Heart left ventricle (tissue), 16 donors: ENCODE results near the gene OPN3. TPM values are rescaled to one million over a fixed set of nuclear protein-coding genes. Genes with fewer than 3 reads are reported as not detected.

Source experiments
- ATAC-seq, 4 donors: fragments of 200-7000 bp; cut with Tn5 transposase; one replicate each; pipeline ENCODE4 v1.9.1; 2020 to 2022; ENCODE audit warnings: moderate library complexity in 4 of 4, mild to moderate bottlenecking in 3 of 4, moderate number of reproducible peaks in 1 of 4
- DNase-seq, 5 donors: peaks; one replicate each; pipeline ENCODE4 v3.0.0-alpha.2; 2020
- H3K27ac ChIP-seq, 12 donors: fragments of 200-600 bp; sonication (generic) in 4 of 12; one replicate each; pipeline versions ENCODE4 v1.5.0 to v1.8.0; 2016 to 2022; ENCODE audit warnings: mild to moderate bottlenecking in 2 of 12
- H3K27me3 ChIP-seq, 9 donors: fragments of 200-600 bp; sonication (generic) in 2 of 9; one replicate each; pipeline versions ENCODE4 v1.5.1 to v1.8.0; 2016 to 2022; ENCODE audit warnings: mild to moderate bottlenecking in 3 of 9
- H3K36me3 ChIP-seq, 9 donors: fragments of 200-600 bp; sonication (generic) in 2 of 9; one replicate each; pipeline versions ENCODE4 v1.5.0 to v1.8.0; 2018 to 2022; ENCODE audit warnings: mild to moderate bottlenecking in 2 of 9
- H3K4me1 ChIP-seq, 12 donors: fragments of 200-600 bp; sonication (generic) in 4 of 12; one replicate each; pipeline versions ENCODE4 v1.5.0 to v1.8.0; 2016 to 2022; ENCODE audit warnings: mild to moderate bottlenecking in 3 of 12
- H3K4me3 ChIP-seq, 12 donors: fragments of 200-600 bp; sonication (generic) in 4 of 12; one replicate each; pipeline versions ENCODE4 v1.5.0 to v1.8.0; 2017 to 2022; ENCODE audit warnings: mild to moderate bottlenecking in 9 of 12, moderate library complexity in 4 of 12
- H3K9me3 ChIP-seq, 12 donors: fragments of 200-600 bp; sonication (generic) in 4 of 12; one replicate each; pipeline versions ENCODE4 v1.5.0 to v1.8.0; 2016 to 2022; ENCODE audit warnings: mild to moderate bottlenecking in 1 of 12
- POLR2A ChIP-seq, 2 donors: fragments of 450-650 bp; IDR thresholded peaks; one replicate each; pipeline ENCODE4 v1.6.1; 2017; ENCODE audit warnings: antibody characterized with exemption in 2 of 2, mild to moderate bottlenecking in 2 of 2, moderate library complexity in 2 of 2
- WGBS, 4 donors: extraction: QIAGEN DNeasy Blood & Tissue Kit in 2 of 4; methylation state at CpG; one replicate each; pipeline versions ENCODE4 v1.1.5 to v1.1.7; 2013 to 2018; 5-methylcytosine and 5-hydroxymethylcytosine counted together
- intact Hi-C, 10 donors: fragments of 100-400 bp; cut with DNase I; formaldehyde crosslinking; loops; one replicate each; pipeline versions ENCODE4 v1.11.1 to v1.14.2; 2022
- polyA plus RNA-seq, 2 donors: library from polyadenylated mRNA; stranded (reverse); fragments of 200-250 nt; gene quantifications; one replicate each; pipeline ENCODE4 v1.2.3, GENCODE V29; 2013
- total RNA-seq, 9 donors: library from RNA; depleted of rRNA in 2 of 9; stranded (reverse); fragments of >200 nt in 2 of 9; fragmentation: NEBNext Ultra II Directional in 3 of 9; extraction: Animal tissue kit (Norgen Biotek cat#: 25700) in 3 of 9; gene quantifications; one replicate each; pipeline versions ENCODE4 v1.1.0 to v1.2.4, GENCODE V29; 2016 to 2023
- TF ChIP-seq, protein P1 (sequence below), 12 donors: fragments of 200-600 bp; sonication (generic) in 4 of 12; IDR thresholded peaks; one replicate each; pipeline versions ENCODE4 v1.5.0 to v1.8.0; 2018 to 2022; ENCODE audit warnings: antibody characterized with exemption in 12 of 12, mild to moderate bottlenecking in 5 of 12
- donor health status: ischemic (EF 13 %, LVEDD 7.1; RV severe dilation, severe dysfunction).
- donor health status: healthy with polysubstance abuse.
- donor health status: DM: no; HTN: yes; CAD: no.
- donor health status: DM: no; HTN: no; CAD: no.
- donor health status: ischemic (EF 25% LVEDD 6.9; RV normal size, moderate dysfunction).
- donor health status: ischemic (EF 25% LVEDD 5.7; RV mildly dilated, moderate dysfunction).
- donor health status: healthy.
- donor health status: DM: yes; HTN: yes; CAD: no.
- donor health status: ischemic (EF 35%, LVEDD 5.7; RV mildly dilated, moderate dysfunction).
- donor health status: nonischemic (EF 11% LVEDD 7.7; RV severe dilation, severe dysfunction).
- donor health status: DM: yes; HTN: yes; CAD: no.
- donor health status: PGD.
- donor health status: ischemic (EF 29% LVEDD 5.4; RV normal size, mild dysfunction).
- donor health status: nonischemic (EF 23%, LVEDD 6.1; RV moderate dilation, normal function).

The OPN3 gene
- total and polyA plus RNA-seq, 11 donors, result 3.5 to 13.6 (median 6.2) TPM

DNA sequence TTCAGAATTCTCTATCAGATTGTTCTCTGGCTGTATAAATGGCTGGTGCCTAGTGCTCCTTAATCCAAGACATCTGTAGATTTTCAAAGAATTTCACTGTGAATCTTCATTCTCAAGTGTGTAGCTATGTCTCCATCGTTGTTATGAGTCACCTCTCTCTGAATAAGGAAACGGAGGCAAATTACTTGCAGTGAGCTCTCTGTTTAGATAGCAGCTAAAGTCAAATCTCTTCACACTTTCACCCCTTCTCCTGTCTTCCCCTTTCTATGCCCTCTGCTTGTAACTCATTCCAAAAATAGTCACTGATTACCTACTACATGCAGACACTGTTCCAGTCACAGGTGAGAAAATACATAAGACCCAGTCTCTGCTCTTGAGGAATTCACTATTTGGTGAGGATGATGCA, 39.7 kb downstream of the OPN3 start:
- Histone ChIP-seq H3K4me3 (no peak overlapping the region), H3K4me1 (peaks cover 0 to 24% (median 0%) of the 10 kb centered on the region in 12 donors), H3K36me3 (no peaks in the 10 kb centered on the region), H3K9me3 (no peaks in the 10 kb centered on the region), H3K27ac (no peak overlapping the region), H3K27me3 (no peaks in the 10 kb centered on the region)
- no peak for TF ChIP-seq POLR2A (IDR thresholded peaks at IDR 0.05)
- TF ChIP-seq, protein P1, sequence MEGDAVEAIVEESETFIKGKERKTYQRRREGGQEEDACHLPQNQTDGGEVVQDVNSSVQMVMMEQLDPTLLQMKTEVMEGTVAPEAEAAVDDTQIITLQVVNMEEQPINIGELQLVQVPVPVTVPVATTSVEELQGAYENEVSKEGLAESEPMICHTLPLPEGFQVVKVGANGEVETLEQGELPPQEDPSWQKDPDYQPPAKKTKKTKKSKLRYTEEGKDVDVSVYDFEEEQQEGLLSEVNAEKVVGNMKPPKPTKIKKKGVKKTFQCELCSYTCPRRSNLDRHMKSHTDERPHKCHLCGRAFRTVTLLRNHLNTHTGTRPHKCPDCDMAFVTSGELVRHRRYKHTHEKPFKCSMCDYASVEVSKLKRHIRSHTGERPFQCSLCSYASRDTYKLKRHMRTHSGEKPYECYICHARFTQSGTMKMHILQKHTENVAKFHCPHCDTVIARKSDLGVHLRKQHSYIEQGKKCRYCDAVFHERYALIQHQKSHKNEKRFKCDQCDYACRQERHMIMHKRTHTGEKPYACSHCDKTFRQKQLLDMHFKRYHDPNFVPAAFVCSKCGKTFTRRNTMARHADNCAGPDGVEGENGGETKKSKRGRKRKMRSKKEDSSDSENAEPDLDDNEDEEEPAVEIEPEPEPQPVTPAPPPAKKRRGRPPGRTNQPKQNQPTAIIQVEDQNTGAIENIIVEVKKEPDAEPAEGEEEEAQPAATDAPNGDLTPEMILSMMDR (IDR thresholded peaks at IDR 0.05), result no peak
- ATAC-seq (no peak), DNase-seq (no peak)
- intact Hi-C loops, result loop anchor here in 1 of 10 donors (10.0 kb wide), 1 partner anchor 394 kb away; the partner anchor contains the start of gene MAP1LC3C
- 31 to 45% (median 39%) methylated on average over 2 of the region's 2 CpGs for WGBS, 4 donors

DNA sequence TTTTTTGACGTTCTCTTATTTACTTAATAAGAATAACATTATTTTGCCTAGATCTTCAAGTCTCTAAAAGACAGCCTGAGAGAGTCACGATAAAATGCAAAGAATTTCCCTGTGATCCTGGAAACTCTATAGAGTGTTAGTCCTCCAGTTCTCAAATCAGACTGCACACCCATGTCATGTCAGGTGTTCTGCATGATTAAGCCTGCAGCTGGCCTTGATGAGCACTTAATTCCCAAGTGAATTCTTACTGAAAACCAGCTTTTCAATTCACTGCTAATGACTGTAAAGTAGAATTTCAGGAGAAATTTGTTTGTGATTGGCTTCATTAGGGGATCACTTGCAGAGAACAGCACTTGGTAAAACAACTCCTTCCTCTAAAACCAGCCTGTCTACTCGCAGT, 41.9 kb downstream of the OPN3 start:
- 88 to 95% (median 90%) methylated on average over 3 of the region's 3 CpGs for WGBS, 4 donors
- no peak overlapping the region for H3K4me3 ChIP-seq
- intact Hi-C loops, result no loop called here
- H3K36me3 ChIP-seq, result peaks cover 0 to 4% (median 0%) of the 10 kb centered on the region in 9 donors
- no peak for TF ChIP-seq POLR2A (IDR thresholded peaks at IDR 0.05)
- peaks cover 0 to 3% (median 0%) of the 10 kb centered on the region in 12 donors for H3K4me1 ChIP-seq
- ATAC-seq (no peak), DNase-seq (no peak)
- no peaks in the 10 kb centered on the region for H3K9me3 ChIP-seq
- no peaks in the 10 kb centered on the region for H3K27me3 ChIP-seq
- H3K27ac ChIP-seq, result no peak overlapping the region

DNA sequence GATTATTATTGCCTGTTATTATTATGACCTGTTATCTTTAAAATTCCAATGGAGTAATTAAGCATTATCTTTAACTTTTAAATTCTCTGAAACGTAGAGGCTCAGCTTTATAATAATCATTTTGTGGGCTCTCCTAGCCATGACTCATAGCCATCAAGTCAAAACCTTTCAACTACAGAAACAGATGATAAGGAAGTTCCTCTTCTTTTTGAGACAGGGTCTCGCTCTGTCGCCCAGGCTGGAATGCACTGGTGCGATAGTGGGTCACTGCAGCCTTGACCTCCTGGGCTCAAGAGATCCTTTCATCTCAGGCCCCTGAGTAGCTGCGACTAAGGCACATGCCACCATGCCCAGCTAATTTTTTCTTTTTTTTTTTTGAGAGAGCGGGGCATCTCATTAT, 43.5 kb downstream of the OPN3 start:
- no peak overlapping the region for H3K27ac ChIP-seq
- H3K9me3 ChIP-seq, result no peaks in the 10 kb centered on the region
- TF ChIP-seq, protein P1 (IDR thresholded peaks at IDR 0.05), result no peak
- no peak for TF ChIP-seq POLR2A (IDR thresholded peaks at IDR 0.05)
- DNase-seq, result no peak
- no peak for ATAC-seq
- H3K27me3 ChIP-seq, result no peaks in the 10 kb centered on the region
- peaks cover 0 to 4% (median 0%) of the 10 kb centered on the region in 9 donors for H3K36me3 ChIP-seq
- H3K4me3 ChIP-seq, result no peak overlapping the region
- H3K4me1 ChIP-seq, result no peaks in the 10 kb centered on the region
- intact Hi-C loops, result no loop called here
- 89 to 92% (median 90%) methylated on average over 6 of the region's 6 CpGs for WGBS, 4 donors

DNA sequence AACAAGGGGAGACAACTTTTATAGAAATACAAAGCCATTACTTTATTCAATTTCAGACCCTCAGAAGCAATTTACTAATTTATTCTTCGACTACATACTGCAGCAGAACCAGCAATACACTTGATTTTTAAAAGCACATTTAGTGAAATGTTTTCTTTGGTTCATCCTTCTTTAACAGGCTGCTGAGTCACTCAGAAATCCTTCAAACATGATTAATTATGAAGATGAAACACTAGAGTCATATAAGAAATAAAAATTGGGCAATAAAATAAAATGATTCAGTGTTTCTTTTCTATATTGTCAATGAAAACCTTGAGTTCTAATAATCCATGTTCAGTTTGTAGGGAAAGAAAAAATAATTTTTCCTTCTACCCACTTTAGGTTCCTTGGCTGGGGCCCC, 47.0 kb downstream of the OPN3 start:
- Histone ChIP-seq H3K4me1 (no peaks in the 10 kb centered on the region), H3K27ac (no peak overlapping the region), H3K27me3 (no peaks in the 10 kb centered on the region), H3K4me3 (no peak overlapping the region), H3K9me3 (no peaks in the 10 kb centered on the region), H3K36me3 (peaks cover 0 to 4% (median 0%) of the 10 kb centered on the region in 9 donors)
- intact Hi-C loops, result no loop called here
- TF ChIP-seq POLR2A (IDR thresholded peaks at IDR 0.05), result no peak
- DNase-seq (no peak), ATAC-seq (no peak)
- WGBS, 4 donors, result 90 to 96% (median 92%) methylated on average over 1 of the region's 1 CpG

DNA sequence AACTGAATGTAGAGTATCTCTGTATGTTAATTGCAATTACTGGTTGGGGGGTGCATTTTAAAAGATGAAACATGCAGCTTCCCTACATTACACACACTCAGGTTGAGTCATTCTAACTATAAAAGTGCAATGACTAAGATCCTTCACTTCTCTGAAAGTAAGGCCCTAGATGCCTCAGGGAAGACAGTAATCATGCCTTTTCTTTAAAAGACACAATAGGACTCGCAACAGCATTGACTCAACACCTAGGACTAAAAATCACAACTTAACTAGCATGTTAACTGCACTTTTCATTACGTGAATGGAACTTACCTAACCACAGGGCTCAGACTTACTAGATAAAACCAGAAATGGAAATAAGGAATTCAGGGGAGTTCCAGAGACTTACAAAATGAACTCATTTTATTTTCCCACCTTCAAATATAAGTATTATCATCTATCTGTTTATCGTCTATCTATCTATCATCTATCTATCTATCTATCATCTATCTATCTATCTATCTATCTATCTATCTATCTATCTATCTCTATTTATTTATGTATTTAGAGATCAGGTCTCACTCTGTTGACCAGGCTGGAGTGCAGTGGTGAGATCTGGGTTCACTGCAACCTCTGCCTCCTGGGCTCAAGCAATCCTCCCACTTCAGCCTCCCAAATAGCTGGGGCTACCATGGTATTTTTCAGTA, 47.8 kb downstream of the OPN3 start:
- H3K27me3 ChIP-seq, result no peaks in the 10 kb centered on the region
- no peak overlapping the region for H3K27ac ChIP-seq
- H3K4me1 ChIP-seq, result no peaks in the 10 kb centered on the region
- no peak for DNase-seq
- intact Hi-C loops, result no loop called here
- 88 to 94% (median 90%) methylated on average over 3 of the region's 3 CpGs for WGBS, 4 donors
- H3K4me3 ChIP-seq, result no peak overlapping the region
- TF ChIP-seq POLR2A (IDR thresholded peaks at IDR 0.05), result no peak
- TF ChIP-seq, protein P1 (IDR thresholded peaks at IDR 0.05), result no peak
- no peaks in the 10 kb centered on the region for H3K9me3 ChIP-seq
- peaks cover 0 to 4% (median 0%) of the 10 kb centered on the region in 9 donors for H3K36me3 ChIP-seq
- no peak for ATAC-seq
